Hematopoietic multipotent progenitor cell treated with erythropoietin and hydrocortisone succinate and interleukin-3 and kit ligand, for 6 days (in vitro differentiated cells): ENCODE results near the gene PXDN.
"Not testable (repeated sequence)": the region's sequence is repeated elsewhere in the genome, so short reads cannot be mapped to it uniquely, and the experiment has no call there.

Source experiments
- DNase-seq: peaks from one replicate; pipeline ENCODE4 v3.0.0-alpha.2; 2015

PXDN gene

DNA sequence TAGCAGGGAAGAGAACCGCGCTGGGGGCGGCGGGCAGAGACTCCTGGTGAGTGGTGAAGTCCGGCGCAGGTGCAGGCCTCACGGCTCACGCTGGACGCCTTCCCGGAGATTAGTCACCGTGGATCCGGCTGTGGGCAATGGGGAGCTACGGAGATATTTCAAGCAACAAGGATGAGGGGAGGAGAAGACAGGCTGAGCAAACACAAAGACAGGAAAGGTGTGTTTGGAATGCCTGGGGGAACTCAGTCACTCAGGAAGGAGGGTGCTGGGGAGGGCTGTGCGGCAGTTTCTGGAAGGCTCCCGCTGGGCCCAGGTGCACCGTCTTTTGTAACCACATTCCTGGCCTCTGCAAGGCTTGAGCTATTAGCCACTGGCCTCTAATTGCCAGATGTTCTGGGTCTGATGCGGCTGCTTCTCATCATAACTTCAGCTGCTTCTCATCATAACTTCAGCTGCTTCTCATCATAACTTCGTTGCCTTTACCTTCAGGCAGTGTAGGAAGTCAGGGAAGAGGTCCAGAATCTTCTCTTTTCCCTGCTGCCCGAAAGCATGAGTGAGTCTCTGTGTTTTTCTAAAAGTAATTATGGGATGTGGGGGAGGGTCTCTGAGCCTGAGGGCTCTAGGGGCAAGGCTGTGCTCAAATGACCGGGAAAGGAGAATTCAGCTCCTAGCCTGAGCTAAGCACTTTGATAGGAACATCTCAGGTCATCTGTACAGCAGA lies 118.9 kb downstream of the PXDN start:
- DNase-seq: no peak

- no peak for DNase-seq
Observed at GRCh38 chr2:1623906-1624445, 120.3 kb downstream of the PXDN start.

- DNase-seq: no peak
Observed at GRCh38 chr2:1622521-1623200, 121.7 kb downstream of the PXDN start.

- not testable (repeated sequence) for DNase-seq
Observed at GRCh38 chr2:1621976-1622375, 122.3 kb downstream of the PXDN start.

GRCh38 chr2:1621501-1621900 lies 122.8 kb downstream of the PXDN start:
- DNase-seq: no peak

DNA sequence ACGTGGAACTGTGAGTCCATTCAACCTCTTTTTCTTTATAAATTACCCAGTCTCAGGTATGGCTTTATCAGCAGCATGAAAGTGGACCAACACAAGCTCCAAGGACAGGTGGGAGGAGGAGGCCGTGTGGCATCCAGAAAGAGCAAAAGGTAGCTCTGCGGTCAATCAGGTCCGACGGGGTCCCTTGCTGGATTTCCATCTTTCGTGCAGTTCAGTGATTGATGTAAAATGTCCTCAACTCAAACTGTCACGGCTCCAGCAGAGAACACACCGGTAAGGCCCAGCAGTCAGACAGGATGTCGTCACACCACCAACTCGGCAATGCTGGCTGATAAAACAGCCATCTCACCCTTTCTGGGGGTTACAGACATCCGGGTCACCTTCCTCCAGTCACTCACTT lies 123.3 kb downstream of the PXDN start:
- DNase-seq: no peak

DNA sequence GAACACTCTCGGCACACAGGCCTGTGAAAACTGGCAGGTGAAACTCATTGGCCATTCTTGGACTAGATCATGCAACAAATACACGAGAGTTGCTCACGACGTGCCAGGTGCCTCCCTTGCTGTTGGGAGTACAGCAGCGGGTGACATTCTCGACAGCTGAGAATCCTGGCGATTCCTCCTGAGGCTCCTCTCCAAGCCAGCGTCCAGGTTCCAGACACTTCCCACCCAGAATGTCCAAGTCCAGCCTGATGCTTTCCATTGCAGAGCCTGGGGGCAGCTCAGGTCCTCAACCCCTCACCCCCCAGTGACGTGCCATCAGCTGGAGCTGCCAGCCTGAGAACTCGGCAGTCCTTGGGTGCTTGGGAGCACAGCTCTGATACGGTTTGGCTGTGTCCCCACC lies 124.2 kb downstream of the PXDN start:
- DNase-seq: no peak

- DNase-seq: no peak
Observed at GRCh38 chr2:1619556-1619955, 124.8 kb downstream of the PXDN start.

GRCh38 chr2:1618974-1619373 lies 125.3 kb downstream of the PXDN start:
- no peak for DNase-seq

DNA sequence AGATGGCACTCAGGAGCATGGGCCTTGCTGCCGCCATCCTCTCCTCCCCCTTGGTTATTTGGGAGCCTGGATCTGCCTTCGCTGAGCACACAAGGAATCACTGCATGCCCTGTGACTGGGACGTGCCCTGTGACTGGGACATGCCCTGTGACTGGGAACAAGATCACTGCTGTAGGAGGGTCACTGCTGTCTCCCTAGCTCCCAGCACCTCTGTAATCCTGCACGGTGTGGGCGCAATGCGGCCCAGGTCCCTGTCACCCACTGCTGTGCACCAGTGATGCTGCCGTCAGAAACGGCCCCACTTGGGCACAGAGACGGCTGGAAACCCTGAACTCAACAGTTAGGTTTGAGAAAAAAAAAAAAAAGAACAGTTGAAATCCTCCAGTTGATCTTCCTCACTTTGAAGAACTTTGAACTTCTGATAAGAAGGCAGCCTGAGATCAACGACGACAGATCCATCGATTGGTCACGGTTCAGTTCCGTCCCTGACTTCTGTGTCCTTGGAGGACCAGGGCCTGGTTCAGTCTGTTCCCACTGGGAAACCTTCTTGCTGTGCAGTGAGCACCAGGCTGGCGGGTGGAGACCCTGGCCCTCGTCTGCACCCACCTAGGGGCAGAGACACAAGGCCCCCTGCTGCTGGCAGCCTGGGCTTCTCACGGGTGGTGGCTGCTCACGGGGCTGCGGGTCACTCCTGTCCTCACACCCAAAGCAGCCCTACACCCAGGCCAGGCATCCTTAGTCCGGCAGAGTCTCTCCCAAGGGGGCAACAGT lies 125.9 kb downstream of the PXDN start:
- no peak for DNase-seq

GRCh38 chr2:1617425-1618021 lies 126.8 kb downstream of the PXDN start:
- DNase-seq: no peak

- no peak for DNase-seq
Observed at GRCh38 chr2:1614564-1614963, 129.8 kb downstream of the PXDN start.

- DNase-seq: no peak
Observed at GRCh38 chr2:1613731-1614354, 130.5 kb downstream of the PXDN start.

GRCh38 chr2:1613078-1613445 lies 131.3 kb downstream of the PXDN start:
- DNase-seq: no peak

DNA sequence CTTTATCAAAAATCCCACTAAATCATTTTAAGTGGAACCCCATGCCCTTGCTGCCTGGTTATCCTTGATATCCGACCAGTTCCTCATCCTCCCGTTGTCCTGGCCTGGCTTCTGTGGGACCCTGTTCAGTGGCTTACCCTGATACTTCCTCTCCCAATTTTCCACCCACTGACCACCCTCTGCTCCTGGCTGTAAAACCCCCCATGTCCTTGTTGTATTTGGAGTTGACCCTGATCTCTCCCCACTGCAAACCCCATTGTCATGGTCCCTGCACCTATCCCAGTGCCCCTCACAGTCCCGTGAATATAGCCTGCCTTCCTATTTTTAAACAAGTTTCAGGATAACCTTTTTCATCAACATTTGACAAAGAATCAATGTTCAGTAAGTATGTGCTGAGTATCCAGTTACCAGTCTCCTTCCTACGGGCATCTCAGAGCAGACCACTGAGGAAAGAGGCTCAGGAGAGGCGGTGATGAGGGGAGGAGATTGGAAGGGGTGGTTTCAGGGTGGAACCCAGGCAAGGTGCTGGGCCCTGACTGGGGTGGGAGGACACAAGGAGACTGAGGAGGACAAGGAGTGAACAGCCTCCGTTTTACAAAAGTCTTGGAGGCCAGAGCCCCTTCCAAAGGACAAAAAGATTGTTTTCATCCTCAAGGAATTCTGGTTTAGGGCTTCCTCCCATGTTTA lies 131.8 kb downstream of the PXDN start:
- no peak for DNase-seq

- no peak for DNase-seq
Observed at GRCh38 chr2:1611886-1612285, 132.4 kb downstream of the PXDN start.

DNA sequence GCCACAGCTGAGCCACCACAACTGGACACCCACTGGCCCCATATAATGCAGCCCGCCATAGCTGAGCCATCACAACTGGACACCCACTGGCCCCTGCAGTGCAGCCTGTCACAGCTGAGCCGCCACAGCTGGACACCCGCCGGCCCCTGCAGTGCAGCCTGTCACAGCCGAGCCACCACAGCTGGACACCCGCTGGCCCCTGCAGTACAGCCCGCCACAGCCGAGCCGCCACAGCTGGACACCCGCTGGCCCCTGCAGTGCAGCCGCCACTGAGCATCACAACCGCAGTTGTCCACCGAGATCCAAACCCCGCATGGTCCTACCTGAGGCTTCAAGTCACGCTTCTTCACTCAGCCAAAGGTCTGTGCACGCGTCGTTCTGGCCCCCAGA lies 134.2 kb downstream of the PXDN start:
- DNase-seq: no peak

DNA sequence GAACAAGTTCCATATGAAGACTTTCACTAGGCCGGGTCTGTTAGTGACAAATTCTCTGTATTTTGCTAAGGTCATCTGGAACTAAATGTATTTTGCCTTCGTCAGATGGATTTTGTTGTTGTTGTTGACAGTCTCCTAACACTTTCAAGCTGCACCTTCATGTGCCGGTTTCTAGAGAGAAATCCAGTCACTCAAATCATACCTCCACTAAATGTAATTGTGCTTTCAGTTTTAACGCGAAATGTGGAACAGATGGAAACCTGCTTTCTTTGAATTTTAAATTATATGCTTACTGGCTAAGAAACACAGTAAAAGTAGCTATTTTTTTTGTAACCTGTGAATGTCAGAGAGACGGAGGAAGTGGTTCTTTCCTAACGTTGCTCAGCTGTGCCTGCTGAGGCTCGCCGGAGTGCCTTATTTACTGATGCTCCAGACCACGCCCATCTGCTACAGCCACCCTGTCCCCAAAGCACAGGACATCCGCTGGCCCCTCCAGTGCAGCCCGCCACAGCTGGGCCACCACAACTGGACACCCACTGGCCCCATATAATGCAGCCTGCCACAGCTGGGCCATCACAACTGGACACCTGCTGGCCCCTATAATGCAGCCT lies 134.7 kb downstream of the PXDN start:
- no peak for DNase-seq

DNA sequence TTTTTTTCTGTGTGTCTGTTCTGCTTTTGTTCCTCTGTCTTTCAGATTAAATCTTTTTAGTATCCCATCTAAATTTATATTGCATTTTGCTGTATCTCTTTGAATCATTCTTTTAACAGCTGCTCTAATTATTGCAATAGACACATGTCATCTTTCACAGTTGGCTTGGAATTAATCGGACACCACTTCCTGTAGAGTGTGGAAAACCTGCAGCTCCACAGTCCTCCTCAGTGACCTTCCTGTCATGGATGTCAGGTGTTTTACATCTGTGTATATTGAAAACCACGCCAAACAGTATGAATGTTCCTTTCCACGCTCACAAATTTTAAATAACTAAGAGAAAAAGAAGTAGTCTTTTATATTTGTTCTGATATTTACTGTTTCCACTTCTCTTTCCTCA lies 135.3 kb downstream of the PXDN start:
- DNase-seq: no peak

- DNase-seq: no peak
Observed at GRCh38 chr2:1607971-1608688, 136.2 kb downstream of the PXDN start.
